IMR-90 (cell line): ENCODE measurements around the gene SPATA9. TPM values are rescaled to one million over a fixed set of nuclear protein-coding genes. Genes with fewer than 3 reads are reported as not detected.
A peak's percentile ranks its signal among the peaks of the same experiment; 100 is the strongest.

Source experiments
- ATAC-seq: fragments of 200-7000 bp; cut with Tn5 transposase; 2 replicates; pipeline ENCODE4 v1.9.1; 2020; ENCODE audit warnings: low read depth, mild to moderate bottlenecking, moderate library complexity
- BruUV-seq: library from RNA; stranded (reverse); fragments of 400-500 nt; replicated peaks from 2 replicates; lab custom pipeline; 2021; lab: Mats Ljungman, UMichigan
- CTCF ChIA-PET: fragments of 300-600 bp; formaldehyde crosslinking; extraction: SDS; loops from one replicate; lab custom pipeline; 2021; ENCODE audit warnings: antibody characterized with exemption; lab: Yijun Ruan, JAX
- POLR2A ChIA-PET: fragments of 300-600 bp; sonication (Branson Sonifier 250); formaldehyde crosslinking; loops from one replicate; lab custom pipeline; 2022; ENCODE audit warnings: antibody characterized with exemption; ENCODE audit not compliant: unreplicated experiment; lab: Charles Lee
- DNase-seq: peaks from one replicate; pipeline ENCODE4 v3.0.0; 2013
- H2AFZ ChIP-seq: replicated peaks from 2 replicates; pipeline ENCODE3; 2013; ENCODE audit warnings: low read length, mild to moderate bottlenecking; ENCODE audit not compliant: poor library complexity
- H2AK5ac ChIP-seq: 2 replicates; pipeline ENCODE4 v1.6.1; 2013; ENCODE audit warnings: low read depth, low read length, inconsistent platforms
- H2AK9ac ChIP-seq: replicated peaks from 2 replicates; pipeline ENCODE3; 2013; ENCODE audit warnings: mild to moderate bottlenecking, low read depth, low read length, moderate library complexity; ENCODE audit not compliant: poor library complexity
- H2BK120ac ChIP-seq: 2 replicates; pipeline ENCODE4 v1.6.1; 2013; ENCODE audit warnings: low read depth, low read length, inconsistent platforms
- H2BK15ac ChIP-seq: 3 replicates; pipeline ENCODE4 v1.6.1; 2013; ENCODE audit warnings: low read depth, low read length, inconsistent platforms
- H2BK20ac ChIP-seq: 2 replicates; pipeline ENCODE4 v1.6.1; 2013; ENCODE audit warnings: low read depth, mild to moderate bottlenecking, inconsistent platforms, low read length, moderate library complexity
- H2BK5ac ChIP-seq: 2 replicates; pipeline ENCODE4 v1.6.1; 2013; ENCODE audit warnings: mild to moderate bottlenecking, low read depth, low read length, inconsistent platforms; ENCODE audit not compliant: poor library complexity, severe bottlenecking
- H3K14ac ChIP-seq: replicated peaks from 2 replicates; pipeline ENCODE4 v1.6.1; 2013; ENCODE audit warnings: low read depth, low read length, inconsistent platforms
- H3K18ac ChIP-seq: 2 replicates; pipeline ENCODE4 v1.6.1; 2013; ENCODE audit warnings: low read depth, low read length, control low read depth
- H3K23ac ChIP-seq: 2 replicates; pipeline ENCODE4 v1.6.1; 2013; ENCODE audit warnings: low read depth, low read length, inconsistent platforms
- H3K27ac ChIP-seq: 2 replicates; pipeline ENCODE4 v1.5.1; 2013; ENCODE audit warnings: mild to moderate bottlenecking, control low read depth, low read length; ENCODE audit not compliant: insufficient read depth
- H3K27me3 ChIP-seq: 2 replicates; pipeline ENCODE4 v1.6.1; 2013; ENCODE audit warnings: low read length; ENCODE audit not compliant: control insufficient read depth, insufficient read depth
- H3K36me3 ChIP-seq: 2 replicates; pipeline ENCODE4 v1.6.1; 2013; ENCODE audit warnings: low read length, mixed read lengths; ENCODE audit not compliant: control insufficient read depth, insufficient read depth
- H3K4ac ChIP-seq: 2 replicates; pipeline ENCODE4 v1.6.1; 2013; ENCODE audit warnings: low read depth, low read length, inconsistent platforms
- H3K4me1 ChIP-seq: 2 replicates; pipeline ENCODE4 v1.6.1; 2013; ENCODE audit warnings: low read length, mixed read lengths; ENCODE audit not compliant: control insufficient read depth, insufficient read depth
- H3K4me2 ChIP-seq: 2 replicates; pipeline ENCODE4 v1.6.1; 2013; ENCODE audit warnings: low read depth, mild to moderate bottlenecking, control low read depth, low read length, moderate library complexity
- H3K4me3 ChIP-seq: 2 replicates; pipeline ENCODE4 v1.5.1; 2013; ENCODE audit warnings: low read depth, mild to moderate bottlenecking, control low read depth, low read length, moderate library complexity; ENCODE audit not compliant: insufficient read depth
- H3K56ac ChIP-seq: 2 replicates; pipeline ENCODE4 v1.6.1; 2013; ENCODE audit warnings: low read length, inconsistent platforms; ENCODE audit not compliant: insufficient read depth; ENCODE audit errors: extremely low read depth
- H3K79me1 ChIP-seq, 2 experiments: 2 replicates each; pipeline ENCODE4 v1.6.1; 2013; ENCODE audit warnings: low read length in 2 of 2, inconsistent platforms in 1 of 2, low read depth in 1 of 2
- H3K9ac ChIP-seq: 2 replicates; pipeline ENCODE4 v1.6.1; 2013; ENCODE audit warnings: low read depth, low read length, control low read depth
- H3K9me1 ChIP-seq: 2 replicates; pipeline ENCODE4 v1.6.1; 2013; ENCODE audit warnings: low read length, inconsistent platforms; ENCODE audit not compliant: insufficient read depth
- H3K9me3 ChIP-seq: 2 replicates; pipeline ENCODE4 v1.6.1; 2013; ENCODE audit warnings: low read length; ENCODE audit not compliant: control insufficient read depth, insufficient read depth
- H4K20me1 ChIP-seq: 2 replicates; pipeline ENCODE4 v1.6.1; 2013; ENCODE audit warnings: low read length, inconsistent platforms; ENCODE audit not compliant: insufficient read depth
- H4K5ac ChIP-seq: 2 replicates; pipeline ENCODE4 v1.6.1; 2013; ENCODE audit warnings: mild to moderate bottlenecking, low read depth, low read length, control low read depth
- H4K8ac ChIP-seq, 2 experiments: 2 replicates each; pipeline ENCODE4 v1.6.1; 2013; ENCODE audit warnings: low read depth in 2 of 2, low read length in 2 of 2, control low read depth in 1 of 2, inconsistent platforms in 1 of 2
- H4K91ac ChIP-seq: 2 replicates; pipeline ENCODE4 v1.6.1; 2013; ENCODE audit warnings: low read depth, low read length, inconsistent platforms; ENCODE audit not compliant: insufficient read depth
- BHLHE40 ChIP-seq: fragments of 150-350 bp; IDR thresholded peaks from 2 replicates; pipeline ENCODE4 v1.6.1; 2016; ENCODE audit warnings: mild to moderate bottlenecking, low read depth, low read length
- CEBPB ChIP-seq: IDR thresholded peaks from 2 replicates; pipeline ENCODE4 v1.6.1; 2012; ENCODE audit warnings: low read depth, low read length, improper control_type of control experiment
- ELK1 ChIP-seq: fragments of 150-350 bp; IDR thresholded peaks from 2 replicates; pipeline ENCODE4 v1.6.1; 2016; ENCODE audit warnings: low read depth, mild to moderate bottlenecking, low read length, moderate library complexity, borderline replicate concordance
- MAFK ChIP-seq: IDR thresholded peaks from 2 replicates; pipeline ENCODE4 v1.6.1; 2012; ENCODE audit warnings: low read depth, low read length, improper control_type of control experiment
- POLR2A ChIP-seq: IDR thresholded peaks from 2 replicates; pipeline ENCODE4 v1.6.1; 2012; ENCODE audit warnings: mild to moderate bottlenecking, low read depth, low read length
- RAD21 ChIP-seq: IDR thresholded peaks from 2 replicates; pipeline ENCODE4 v1.6.1; 2012; ENCODE audit warnings: low read length, improper control_type of control experiment
- RFX5 ChIP-seq: IDR thresholded peaks from 2 replicates; pipeline ENCODE4 v1.8.0; 2012; ENCODE audit warnings: low read depth, mild to moderate bottlenecking, low read length, moderate library complexity
- SMC3 ChIP-seq: fragments of 150-350 bp; IDR thresholded peaks from 2 replicates; pipeline ENCODE4 v1.6.1; 2016; ENCODE audit warnings: low read depth, mild to moderate bottlenecking, antibody characterized with exemption, low read length, moderate library complexity
- WGBS, 2 experiments: methylation state at CpG; one replicate each; pipeline versions ENCODE4 v1.1.5 to v1.1.7; 2013; ENCODE audit warnings: missing lambda C conversion rate in 2 of 2; ENCODE audit not compliant: insufficient read length in 1 of 2; ENCODE audit errors: extremely low coverage in 2 of 2; 5-methylcytosine and 5-hydroxymethylcytosine counted together
- dilution Hi-C: fragments of 300-500 bp; cut with HindIII; formaldehyde crosslinking; loops from one replicate; pipeline ENCODE4 v1.14.3; 2018; ENCODE audit warnings: low sequenced_read_pairs; ENCODE audit not compliant: unreplicated experiment
- in situ Hi-C: fragments of 300-500 bp; cut with MboI; formaldehyde crosslinking; loops from 3 replicates; pipeline ENCODE4 v1.14.3; 2019; ENCODE audit warnings: low sequenced_read_pairs, inconsistent platforms, mixed read lengths
- intact Hi-C: fragments of 100-400 bp; cut with micrococcal nuclease; formaldehyde crosslinking; loops from 2 replicates; pipeline ENCODE4 v1.10.0; 2022
- polyA plus RNA-seq, 3 experiments: library from polyadenylated mRNA; depleted of rRNA; stranded (reverse); fragments of >200 nt; gene quantifications; 2 replicates each; pipeline ENCODE4 v1.2.3, GENCODE V29; 2012; ENCODE audit warnings: low replicate concordance in 1 of 3
- total RNA-seq: library from RNA; depleted of rRNA; stranded (reverse); fragments of >200 nt; gene quantifications from 2 replicates; pipeline ENCODE4 v1.2.3, GENCODE V29; 2012

SPATA9 gene
- total and polyA plus RNA-seq, 2 of the 4 experiments (the other 2 are of a cell fraction) = 0.72 to 0.86 TPM

DNA sequence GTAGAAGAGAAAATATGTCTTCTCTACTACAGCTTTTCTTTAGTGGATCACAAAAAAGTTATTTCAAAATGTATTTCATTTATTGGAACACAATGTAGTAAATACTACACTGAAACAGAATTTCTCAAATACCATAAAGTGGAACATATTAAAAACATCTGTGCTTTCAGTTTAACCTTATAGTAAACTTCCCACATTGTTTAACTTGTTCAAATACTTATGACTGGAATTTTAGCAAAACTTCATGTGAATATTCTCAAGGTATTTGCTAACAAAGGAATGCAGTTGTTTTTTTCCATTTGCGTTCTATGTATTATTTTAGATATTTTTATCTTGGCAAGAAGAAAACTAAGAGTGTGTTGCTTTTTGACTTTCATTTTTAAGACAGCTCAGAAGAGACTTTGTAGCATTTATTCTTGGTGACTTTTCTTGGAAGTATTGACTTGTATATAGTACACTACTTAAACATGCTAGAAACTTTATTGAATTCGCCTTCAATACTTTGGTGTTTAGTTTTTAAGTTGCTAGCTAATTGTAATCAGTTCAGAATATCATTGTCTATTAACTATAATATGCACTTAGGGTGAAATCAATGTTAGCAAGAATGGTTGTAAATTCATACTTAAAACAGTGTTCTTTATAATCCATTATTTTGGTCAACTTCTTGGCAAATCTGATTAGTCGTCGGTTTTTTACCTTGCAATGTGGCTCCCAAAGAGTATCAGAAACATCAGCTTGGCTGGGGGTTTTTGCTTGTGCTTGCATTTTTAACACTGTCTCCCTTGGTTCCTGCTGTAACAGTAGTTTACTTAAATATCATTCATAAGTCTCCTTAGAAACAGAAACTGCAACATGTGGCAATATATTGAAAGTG lies 43.4 kb upstream of the SPATA9 start (continued):
- no peak for TF ChIP-seq RFX5

- Histone ChIP-seq H3K4me3 (no peak overlapping the region), H3K4ac (peak overlapping the region; percentile 63; the same call in 1 of the 2 replicates), H3K27ac (peak overlapping the region; percentile 98; the same call in 1 of the 2 replicates), H4K5ac (peak overlapping the region; percentile 94), H2AK5ac (no peak overlapping the region), H2BK15ac (no peak overlapping the region; the same call in 2 of the 3 replicates), H2BK20ac (peak overlapping the region; percentile 91), H3K27me3 (no peaks in the 10 kb centered on the region), H3K79me1 (peaks cover 0 to 16% of the 10 kb centered on the region in 2 experiments; a peak in 2 of 4 replicates), H4K20me1 (no peaks in the 10 kb centered on the region), H3K9me1 (peaks cover 7% of the 10 kb centered on the region; the same call in 1 of the 2 replicates), H2BK120ac (peak overlapping the region; percentile 65; the same call in 1 of the 2 replicates), H2BK5ac (peak overlapping the region; percentile 80), H3K4me1 (peaks cover 23% of the 10 kb centered on the region), H3K36me3 (no peaks in the 10 kb centered on the region), H3K23ac (no peak overlapping the region), H3K9me3 (no peaks in the 10 kb centered on the region), H3K14ac (peak overlapping the region; percentile 74; the same call in 1 of the 2 replicates), H2AFZ (no peak overlapping the region), H3K18ac (peak overlapping the region; percentile 97), H2AK9ac (no peak overlapping the region), H3K56ac (no peak overlapping the region), H4K91ac (peak overlapping the region; percentile 56; the same call in 1 of the 2 replicates), H3K4me2 (peak overlapping the region; percentile 81), H4K8ac (peak overlapping the region in 1 of 2 experiments; percentile 63; a peak in 2 of 4 replicates), H3K9ac (peak overlapping the region; percentile 77; the same call in 1 of the 2 replicates)
- intact Hi-C loops = no loop called here
- CTCF ChIA-PET = interaction anchor here (0.6 to 3.5 kb wide), 2 partner anchors 9 to 61 kb away, joined by 4 to 16 read pairs; no protein-coding TSS in a partner anchor
- in situ Hi-C loops = no loop called here
- BruUV-seq = no TSS peak
- WGBS, 2 experiments = no CpG with 5 or more reads among the region's 5 CpGs
- dilution Hi-C loops = no loop called here
- POLR2A ChIA-PET = interaction anchor here (0.7 kb wide), 1 partner anchor 35 kb away, joined by 9 read pairs; no protein-coding TSS in a partner anchor
- no peak for TF ChIP-seq MAFK
- no peak for TF ChIP-seq BHLHE40
- TF ChIP-seq RFX5 = no peak
- TF ChIP-seq POLR2A = no peak
- TF ChIP-seq ELK1 = no peak
- no peak for TF ChIP-seq SMC3
- TF ChIP-seq RAD21 = no peak
- peak; percentile 51; the same call in 1 of the 2 replicates for TF ChIP-seq CEBPB
- ATAC-seq (no peak), DNase-seq (no peak)
These were observed 42.5 kb upstream of the SPATA9 start for GRCh38 chr5:95725071-95725820.
